BLaER1 treated with 17β-estradiol and CSF1 and Interleukin-3, amounts not matched to agents 10 nM and 100 nM (cell line): ENCODE results near the gene DBP.

Source experiments
- H3K27ac ChIP-seq, 11 experiments: shearing (Covaris generic); formaldehyde crosslinking; 2 replicates each; pipeline ENCODE4 v1.8.1; 2022
- H3K27me3 ChIP-seq, 11 experiments: shearing (Covaris generic); formaldehyde crosslinking; 2 replicates each; pipeline ENCODE4 v1.8.1; 2022
- H3K36me3 ChIP-seq, 11 experiments: shearing (Covaris generic); formaldehyde crosslinking; 2 replicates each; pipeline ENCODE4 v1.8.1; 2022
- H3K4me1 ChIP-seq, 10 experiments: shearing (Covaris generic); formaldehyde crosslinking; 2 replicates each; pipeline ENCODE4 v1.8.1; 2022
- H3K4me2 ChIP-seq, 11 experiments: shearing (Covaris generic); formaldehyde crosslinking; 2 replicates each; pipeline ENCODE4 v1.8.1; 2022
- H3K4me3 ChIP-seq, 10 experiments: shearing (Covaris generic); formaldehyde crosslinking; 2 replicates each; pipeline ENCODE4 v1.8.1; 2022
- H3K9ac ChIP-seq, 11 experiments: shearing (Covaris generic); formaldehyde crosslinking; 2 replicates each; pipeline ENCODE4 v1.8.1; 2022
- H3K9me3 ChIP-seq, 11 experiments: shearing (Covaris generic); formaldehyde crosslinking; replicated peaks in 1 of 11; 2 replicates each; pipeline ENCODE4 v1.8.1; 2022
- H4K20me1 ChIP-seq, 11 experiments: shearing (Covaris generic); formaldehyde crosslinking; 2 replicates each; pipeline ENCODE4 v1.8.1; 2022
- Cebpa-rat ChIP-seq, 11 experiments: shearing (Covaris generic); IDR thresholded peaks; 2 replicates each; pipeline ENCODE4 v1.8.1; 2022

Gene DBP

GRCh38 chr19:48624067-48624594 lies 13.0 kb downstream of the DBP start:
- peak overlapping the region; percentile 80 to 87 (median 83); a peak in 21 of 22 replicates for H3K9ac ChIP-seq
- H3K4me2 ChIP-seq, result peak overlapping the region; percentile 80 to 97 (median 94)
- H3K27ac ChIP-seq, result peak overlapping the region; percentile 72 to 90 (median 83)
- H3K9me3 ChIP-seq, result no peaks in the 10 kb centered on the region
- H4K20me1 ChIP-seq, result peaks cover 0 to 22% (median 0%) of the 10 kb centered on the region in 11 experiments; a peak in 2 of 22 replicates
- peaks cover 12 to 49% (median 27%) of the 10 kb centered on the region in 11 experiments; a peak in 20 of 22 replicates for H3K36me3 ChIP-seq
- no peak for TF ChIP-seq Cebpa-rat (IDR thresholded peaks at IDR 0.05)
- H3K27me3 ChIP-seq, result no peaks in the 10 kb centered on the region
- peak overlapping the region; percentile 43 to 74 (median 63) for H3K4me3 ChIP-seq
- peaks cover 37 to 67% (median 49%) of the 10 kb centered on the region in 10 experiments for H3K4me1 ChIP-seq

DNA sequence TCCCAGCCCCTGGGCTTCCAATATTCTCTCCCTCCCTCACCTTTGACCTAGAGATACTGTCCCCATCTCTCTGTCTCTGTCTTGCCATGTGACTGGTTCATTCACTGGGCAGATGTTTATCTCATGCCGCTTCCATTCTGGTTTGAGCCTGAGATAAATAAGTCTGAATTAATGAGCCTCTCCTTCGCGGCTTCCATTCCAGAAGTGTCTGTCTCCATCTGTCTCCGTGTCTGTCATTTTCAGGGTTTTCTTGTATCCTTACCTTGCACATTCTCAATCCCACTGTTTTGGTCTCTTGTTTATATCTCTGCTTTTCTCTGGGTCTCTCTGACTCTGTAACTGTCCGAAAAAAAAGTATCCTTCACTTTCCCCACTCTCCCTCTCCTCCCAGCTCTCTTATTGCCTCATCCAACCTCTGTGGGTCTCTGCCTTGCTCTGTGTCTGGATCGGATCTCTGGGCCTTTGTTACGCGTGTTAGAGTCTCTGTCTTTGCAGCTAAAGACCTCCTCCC lies 13.6 kb downstream of the DBP start:
- Histone ChIP-seq H3K36me3 (peaks cover 11 to 43% (median 25%) of the 10 kb centered on the region in 11 experiments; a peak in 20 of 22 replicates), H3K9me3 (no peaks in the 10 kb centered on the region), H4K20me1 (peaks cover 0 to 20% (median 1%) of the 10 kb centered on the region in 11 experiments; a peak in 10 of 22 replicates), H3K27ac (peak overlapping the region; percentile 69 to 90 (median 83)), H3K9ac (peak overlapping the region; percentile 78 to 87 (median 82); a peak in 21 of 22 replicates), H3K4me1 (peaks cover 37 to 67% (median 49%) of the 10 kb centered on the region in 10 experiments), H3K27me3 (no peaks in the 10 kb centered on the region), H3K4me2 (peak overlapping the region; percentile 79 to 97 (median 93)), H3K4me3 (peak overlapping the region; percentile 40 to 66 (median 55))
- TF ChIP-seq Cebpa-rat (IDR thresholded peaks at IDR 0.05), result no peak

GRCh38 chr19:48619692-48620585 lies 17.2 kb downstream of the DBP start:
- H3K9ac ChIP-seq, result peak overlapping the region; percentile 82 to 100 (median 96)
- H3K4me3 ChIP-seq, result peak overlapping the region; percentile 59 to 98 (median 88)

GRCh38 chr19:48618916-48619691 lies 18.1 kb downstream of the DBP start, which contains the start of the genes RPL18 and SPHK2:
RPL18 (minus strand) TSS chr19:48619178; CDS start chr19:48619143, 35 bp downstream.
SPHK2 (plus strand) TSS chr19:48619506; CDS start chr19:48620515, 1,009 bp downstream.
- Histone ChIP-seq H3K36me3 (peaks cover 38 to 51% (median 42%) of the 10 kb centered on the region in 11 experiments), H3K27ac (peak within 1 kb of the TSS; percentile 87 to 98 (median 93)), H3K27me3 (no peaks in the 10 kb centered on the region)

More at GRCh38 chr19:48619692-48620585, 17.2 kb downstream of the DBP start:
- H3K4me1 ChIP-seq, result peaks cover 60 to 81% (median 76%) of the 10 kb centered on the region in 10 experiments
- no peaks in the 10 kb centered on the region for H3K9me3 ChIP-seq
- peaks cover 34 to 47% (median 37%) of the 10 kb centered on the region in 11 experiments for H3K36me3 ChIP-seq
- peaks cover 35 to 39% (median 38%) of the 10 kb centered on the region in 11 experiments for H4K20me1 ChIP-seq
- no peaks in the 10 kb centered on the region for H3K27me3 ChIP-seq
- H3K4me2 ChIP-seq, result peak overlapping the region; percentile 71 to 96 (median 89)
- no peak for TF ChIP-seq Cebpa-rat (IDR thresholded peaks at IDR 0.05)
- H3K27ac ChIP-seq, result peak overlapping the region; percentile 78 to 98 (median 93)

GRCh38 chr19:48618278-48618915 lies 18.8 kb downstream of the DBP start:
- H3K27ac ChIP-seq, result peak overlapping the region; percentile 87 to 98 (median 93)
- peaks cover 40 to 55% (median 53%) of the 10 kb centered on the region in 11 experiments for H4K20me1 ChIP-seq
- no peaks in the 10 kb centered on the region for H3K9me3 ChIP-seq
- peak overlapping the region; percentile 93 to 100 (median 98) for H3K9ac ChIP-seq
- peaks cover 38 to 54% (median 45%) of the 10 kb centered on the region in 11 experiments for H3K36me3 ChIP-seq
- TF ChIP-seq Cebpa-rat (IDR thresholded peaks at IDR 0.05), result no peak
- H3K4me2 ChIP-seq, result peak overlapping the region; percentile 91 to 99 (median 97)
- peaks cover 54 to 72% (median 69%) of the 10 kb centered on the region in 10 experiments for H3K4me1 ChIP-seq
- no peaks in the 10 kb centered on the region for H3K27me3 ChIP-seq
- H3K4me3 ChIP-seq, result peak overlapping the region; percentile 79 to 100 (median 92)

More at GRCh38 chr19:48618916-48619691, 18.1 kb downstream of the DBP start, which contains the start of the genes RPL18 and SPHK2:
- Histone ChIP-seq H4K20me1 (peaks cover 40 to 48% (median 46%) of the 10 kb centered on the region in 11 experiments), H3K4me2 (peak within 1 kb of the TSS; percentile 91 to 99 (median 97)), H3K4me3 (peak within 1 kb of the TSS; percentile 79 to 100 (median 92)), H3K9me3 (no peaks in the 10 kb centered on the region), H3K4me1 (peaks cover 53 to 76% (median 72%) of the 10 kb centered on the region in 10 experiments), H3K9ac (peak within 1 kb of the TSS; percentile 93 to 100 (median 98))
- no peak for TF ChIP-seq Cebpa-rat (IDR thresholded peaks at IDR 0.05)

DNA sequence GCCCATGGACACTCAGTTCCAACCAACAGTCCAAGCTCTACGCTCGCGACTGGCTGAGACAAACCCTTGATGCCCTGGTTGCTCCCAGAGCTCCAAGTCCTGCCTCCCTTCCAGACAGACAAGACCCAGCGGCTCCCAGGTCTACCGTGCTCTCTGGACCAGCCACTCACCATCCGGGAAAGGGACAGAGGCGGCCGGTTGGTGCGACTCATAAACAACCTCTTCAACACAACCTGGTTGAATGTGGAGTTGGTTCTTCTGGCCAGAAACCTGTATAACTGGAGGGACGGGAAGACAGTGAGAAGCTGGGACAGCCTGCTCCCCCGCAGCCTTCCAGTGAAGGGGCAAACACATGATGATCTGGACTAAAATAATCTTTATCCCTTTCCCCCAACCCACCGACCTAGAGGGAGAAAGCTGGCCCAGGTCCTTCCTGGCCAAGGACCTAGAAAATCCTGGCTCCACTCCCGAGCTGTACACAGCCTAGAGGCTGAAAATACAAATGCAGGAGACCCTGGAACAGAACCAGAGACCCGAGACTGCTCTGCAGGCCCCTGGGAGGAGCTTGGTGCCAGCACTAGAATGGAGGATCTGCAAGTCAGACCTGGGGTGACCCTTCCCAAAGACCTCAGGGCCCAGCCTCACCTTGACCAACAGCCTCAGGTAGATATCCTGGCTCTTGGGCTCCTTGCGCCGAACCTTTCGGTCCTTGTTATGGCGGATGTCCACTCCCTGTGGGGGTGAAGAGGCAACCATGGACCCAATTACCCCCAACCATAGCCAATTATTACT lies 19.8 kb downstream of the DBP start:
- Histone ChIP-seq H3K4me3 (peak overlapping the region; percentile 79 to 100 (median 92)), H3K9me3 (no peaks in the 10 kb centered on the region), H3K4me2 (peak overlapping the region; percentile 91 to 99 (median 97)), H3K27ac (peak overlapping the region; percentile 87 to 98 (median 93); a peak in 21 of 22 replicates), H4K20me1 (peaks cover 40 to 64% (median 61%) of the 10 kb centered on the region in 11 experiments), H3K4me1 (peaks cover 45 to 66% (median 59%) of the 10 kb centered on the region in 10 experiments), H3K9ac (peak overlapping the region; percentile 93 to 100 (median 98)), H3K36me3 (peaks cover 38 to 61% (median 52%) of the 10 kb centered on the region in 11 experiments), H3K27me3 (no peaks in the 10 kb centered on the region)
- TF ChIP-seq Cebpa-rat (IDR thresholded peaks at IDR 0.05), result no peak

DNA sequence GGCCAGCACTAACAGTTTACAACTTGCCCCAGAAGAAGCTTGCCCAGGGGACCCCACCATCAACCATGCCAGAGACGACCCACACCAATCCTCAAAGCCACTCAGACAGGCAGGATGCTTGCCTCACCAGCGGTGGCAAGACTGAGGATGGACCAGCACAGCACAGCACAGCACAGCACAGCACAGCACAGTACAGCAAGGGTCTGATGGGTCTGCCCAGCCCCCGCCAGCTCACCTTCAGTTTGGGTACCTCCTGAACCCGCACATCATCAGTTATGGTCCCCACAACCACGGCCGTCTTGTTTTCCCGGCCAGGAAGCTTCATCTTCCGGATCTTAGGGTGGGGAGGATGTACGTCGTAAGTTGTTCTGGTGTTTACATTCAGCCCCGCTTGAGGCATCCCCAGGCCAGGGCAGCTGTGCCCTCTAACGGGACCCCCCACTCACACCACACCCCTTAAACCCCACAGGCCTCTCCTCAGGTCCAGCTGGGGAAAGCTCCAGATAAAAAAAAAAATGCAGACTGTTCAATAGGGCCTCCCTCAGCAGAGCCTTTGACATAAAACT lies 20.6 kb downstream of the DBP start:
- H4K20me1 ChIP-seq, result peaks cover 40 to 71% (median 61%) of the 10 kb centered on the region in 11 experiments
- peaks cover 44 to 63% (median 52%) of the 10 kb centered on the region in 10 experiments for H3K4me1 ChIP-seq
- H3K27me3 ChIP-seq, result no peaks in the 10 kb centered on the region
- H3K27ac ChIP-seq, result peak overlapping the region in 10 of 11 experiments; percentile 89 to 98 (median 93); a peak in 17 of 22 replicates
- H3K9me3 ChIP-seq, result no peaks in the 10 kb centered on the region
- H3K4me2 ChIP-seq, result peak overlapping the region; percentile 91 to 99 (median 97)
- TF ChIP-seq Cebpa-rat (IDR thresholded peaks at IDR 0.05), result no peak
- peak overlapping the region; percentile 79 to 100 (median 92); a peak in 19 of 20 replicates for H3K4me3 ChIP-seq
- H3K9ac ChIP-seq, result peak overlapping the region; percentile 93 to 100 (median 98)
- H3K36me3 ChIP-seq, result peaks cover 38 to 59% (median 52%) of the 10 kb centered on the region in 11 experiments
